HG03558 (cell line): ENCODE data around the gene CADM2.

ENCODE experiments used
- ATAC-seq: cut with Tn5 transposase; IDR thresholded peaks from one replicate; pipeline ENCODE4 v1.9.1; 2021; ENCODE audit warnings: moderate number of reproducible peaks; ENCODE audit not compliant: unreplicated experiment; ENCODE audit errors: extremely low read depth

The CADM2 gene

GRCh38 chr3:84983490-84983889, 24.7 kb downstream of the CADM2 start:
- ATAC-seq, result no peak

- no peak for ATAC-seq
Measured at GRCh38 chr3:84984429-84984828, 25.6 kb downstream of the CADM2 start.

- ATAC-seq, result no peak
Measured at GRCh38 chr3:84985795-84986194, 27.0 kb downstream of the CADM2 start.

- ATAC-seq, result no peak
Measured at GRCh38 chr3:84987706-84988504, 29.1 kb downstream of the CADM2 start.

- no peak for ATAC-seq
Measured at GRCh38 chr3:84989102-84989501, 30.3 kb downstream of the CADM2 start.

- ATAC-seq, result no peak
Measured at GRCh38 chr3:84991422-84991900, 32.7 kb downstream of the CADM2 start.

GRCh38 chr3:84993956-84994355, 35.2 kb downstream of the CADM2 start:
- no peak for ATAC-seq

- ATAC-seq, result no peak
Measured at GRCh38 chr3:84998545-84998944, 39.8 kb downstream of the CADM2 start.

- ATAC-seq, result no peak
Measured at GRCh38 chr3:85003479-85003878, 44.7 kb downstream of the CADM2 start.

GRCh38 chr3:85004147-85004546, 45.4 kb downstream of the CADM2 start:
- no peak for ATAC-seq

GRCh38 chr3:85005946-85006345, 47.2 kb downstream of the CADM2 start:
- no peak for ATAC-seq

- no peak for ATAC-seq
Measured at GRCh38 chr3:85007195-85008094, 48.7 kb downstream of the CADM2 start.

- no peak for ATAC-seq
Measured at GRCh38 chr3:85020828-85021227, 62.0 kb downstream of the CADM2 start.

- ATAC-seq, result no peak
Measured at GRCh38 chr3:85030052-85030451, 71.3 kb downstream of the CADM2 start.

GRCh38 chr3:85037203-85037602, 78.4 kb downstream of the CADM2 start:
- ATAC-seq, result no peak

- no peak for ATAC-seq
Measured at GRCh38 chr3:85041001-85041400, 82.2 kb downstream of the CADM2 start.

- no peak for ATAC-seq
Measured at GRCh38 chr3:85041562-85042055, 82.8 kb downstream of the CADM2 start.

GRCh38 chr3:85050821-85051220, 92.0 kb downstream of the CADM2 start:
- ATAC-seq, result no peak

GRCh38 chr3:85051786-85052185, 93.0 kb downstream of the CADM2 start:
- no peak for ATAC-seq

GRCh38 chr3:85053626-85054025, 94.8 kb downstream of the CADM2 start:
- no peak for ATAC-seq

GRCh38 chr3:85054579-85054978, 95.8 kb downstream of the CADM2 start:
- no peak for ATAC-seq
